A673 (cell line): Measurements from ENCODE around the gene ZBTB7B. TPM values are rescaled to one million over a fixed set of nuclear protein-coding genes. Genes with fewer than 3 reads are reported as not detected.
"Not testable (repeated sequence)": the region's sequence is repeated elsewhere in the genome, so short reads cannot be mapped to it uniquely, and the experiment has no call there.

ENCODE experiments used
- BruUV-seq: library from RNA; stranded (reverse); fragments of 400-500 nt; replicated peaks from 2 replicates; lab custom pipeline; 2021; lab: Mats Ljungman, UMichigan
- CTCF ChIA-PET: fragments of 300-600 bp; sonication (Branson Sonifier 250); formaldehyde crosslinking; loops from one replicate; lab custom pipeline; 2022; ENCODE audit warnings: antibody characterized with exemption; lab: Charles Lee
- POLR2A ChIA-PET: fragments of 300-600 bp; sonication (Branson Sonifier 250); formaldehyde crosslinking; loops from one replicate; lab custom pipeline; 2022; ENCODE audit warnings: antibody characterized with exemption; ENCODE audit not compliant: low non-redundant PET; lab: Charles Lee
- DNase-seq: peaks from one replicate; pipeline ENCODE4 v3.0.0-alpha.2; 2015; ENCODE audit warnings: low spot score
- H3K27ac ChIP-seq: fragments of 200-600 bp; sonication (generic); 2 replicates; pipeline ENCODE4 v1.5.1; 2016; ENCODE audit warnings: mixed run types, low read depth, mild to moderate bottlenecking, mixed read lengths, antibody characterized with exemption, low read length; ENCODE audit not compliant: poor library complexity, severe bottlenecking
- H3K27me3 ChIP-seq: fragments of 200-600 bp; sonication (generic); replicated peaks from 2 replicates; pipeline ENCODE4 v1.6.1; 2017; ENCODE audit warnings: mixed run types, low read depth, mild to moderate bottlenecking, mixed read lengths, antibody characterized with exemption, low read length; ENCODE audit not compliant: insufficient read depth, poor library complexity
- H3K36me3 ChIP-seq: fragments of 200-600 bp; sonication (generic); 2 replicates; pipeline ENCODE4 v1.6.1; 2016; ENCODE audit warnings: mixed run types, mild to moderate bottlenecking, mixed read lengths, antibody characterized with exemption, low read length; ENCODE audit not compliant: insufficient read depth, poor library complexity, severe bottlenecking
- H3K4me1 ChIP-seq: fragments of 200-600 bp; sonication (generic); 2 replicates; pipeline ENCODE4 v1.6.1; 2017; ENCODE audit warnings: mixed run types, mild to moderate bottlenecking, mixed read lengths, antibody characterized with exemption, low read length; ENCODE audit not compliant: insufficient read depth, poor library complexity, severe bottlenecking
- H3K4me3 ChIP-seq: fragments of 200-600 bp; sonication (generic); 2 replicates; pipeline ENCODE4 v1.5.1; 2016; ENCODE audit warnings: low read depth, mixed run types, mild to moderate bottlenecking, mixed read lengths, low read length; ENCODE audit not compliant: poor library complexity, severe bottlenecking
- H3K9me3 ChIP-seq: fragments of 200-600 bp; sonication (generic); 2 replicates; pipeline ENCODE4 v1.6.1; 2016; ENCODE audit warnings: mixed run types, low read depth, mild to moderate bottlenecking, mixed read lengths, antibody characterized with exemption, low read length; ENCODE audit not compliant: poor library complexity, severe bottlenecking
- EZH2 ChIP-seq: fragments of 200-600 bp; sonication (generic); IDR thresholded peaks from 2 replicates; pipeline ENCODE4 v1.6.1; 2017; ENCODE audit warnings: borderline replicate concordance, low read depth, mild to moderate bottlenecking, mixed read lengths, antibody characterized with exemption, low read length; ENCODE audit not compliant: poor library complexity, severe bottlenecking
- intact Hi-C: fragments of 100-400 bp; cut with micrococcal nuclease; formaldehyde crosslinking; loops from one replicate; pipeline ENCODE4 v1.10.0; 2022; ENCODE audit not compliant: unreplicated experiment
- total RNA-seq: library from RNA; stranded (reverse); gene quantifications from 2 replicates; pipeline ENCODE4 v1.2.3, GENCODE V29; 2021
- TF ChIP-seq, protein P1 (sequence below): fragments of 300-800, 200-600 bp; sonication (generic); conservative IDR thresholded peaks from 2 replicates; pipeline ENCODE4 v1.5.1; 2017; ENCODE audit warnings: low read depth, mild to moderate bottlenecking, antibody characterized with exemption, low read length, moderate library complexity, mixed read lengths

Gene ZBTB7B
- total RNA-seq, 1 experiment from 2014 or later, result 19.2 TPM

DNA sequence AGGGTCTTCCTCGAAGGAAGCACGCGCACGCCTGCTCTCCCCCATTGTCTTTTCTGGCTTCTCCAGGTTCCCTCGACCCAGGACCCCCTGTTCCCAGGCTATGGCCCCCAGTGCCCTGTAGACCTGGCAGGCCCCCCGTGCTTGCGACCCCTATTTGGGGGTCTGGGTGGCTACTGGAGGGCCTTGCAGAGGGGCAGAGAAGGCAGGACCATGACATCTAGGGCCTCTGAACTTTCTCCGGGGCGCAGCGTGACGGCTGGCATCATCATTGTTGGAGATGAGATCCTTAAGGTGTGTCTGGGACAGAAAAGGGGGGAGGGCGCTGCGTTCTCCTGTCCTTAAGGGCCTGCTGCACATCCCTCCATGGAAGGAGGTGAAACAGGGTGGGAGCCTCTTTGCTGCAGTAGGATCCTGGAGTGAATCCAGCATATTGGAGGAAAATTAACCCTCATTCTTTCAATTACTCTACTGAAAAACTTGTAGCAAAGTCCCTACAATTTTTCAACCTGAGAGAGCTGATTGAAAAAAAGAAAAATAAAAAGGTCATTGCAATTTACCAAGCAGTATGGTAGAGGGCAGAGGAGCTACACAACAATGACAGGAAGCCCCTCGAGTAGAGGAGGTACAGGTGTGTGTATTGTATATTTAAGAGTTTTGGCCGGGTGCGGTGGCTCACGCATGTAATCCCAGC lies 18.7 kb upstream of the ZBTB7B start:
- Histone ChIP-seq H3K4me1 (peaks cover 6% of the 10 kb centered on the region), H3K9me3 (no peaks in the 10 kb centered on the region), H3K36me3 (peaks cover 41% of the 10 kb centered on the region), H3K4me3 (peak overlapping the region; percentile 76), H3K27me3 (no peaks in the 10 kb centered on the region), H3K27ac (peak overlapping the region; percentile 67)
- DNase-seq, result no peak
- intact Hi-C loops, result no loop called here
- no TSS peak for BruUV-seq
- TF ChIP-seq, protein P1, sequence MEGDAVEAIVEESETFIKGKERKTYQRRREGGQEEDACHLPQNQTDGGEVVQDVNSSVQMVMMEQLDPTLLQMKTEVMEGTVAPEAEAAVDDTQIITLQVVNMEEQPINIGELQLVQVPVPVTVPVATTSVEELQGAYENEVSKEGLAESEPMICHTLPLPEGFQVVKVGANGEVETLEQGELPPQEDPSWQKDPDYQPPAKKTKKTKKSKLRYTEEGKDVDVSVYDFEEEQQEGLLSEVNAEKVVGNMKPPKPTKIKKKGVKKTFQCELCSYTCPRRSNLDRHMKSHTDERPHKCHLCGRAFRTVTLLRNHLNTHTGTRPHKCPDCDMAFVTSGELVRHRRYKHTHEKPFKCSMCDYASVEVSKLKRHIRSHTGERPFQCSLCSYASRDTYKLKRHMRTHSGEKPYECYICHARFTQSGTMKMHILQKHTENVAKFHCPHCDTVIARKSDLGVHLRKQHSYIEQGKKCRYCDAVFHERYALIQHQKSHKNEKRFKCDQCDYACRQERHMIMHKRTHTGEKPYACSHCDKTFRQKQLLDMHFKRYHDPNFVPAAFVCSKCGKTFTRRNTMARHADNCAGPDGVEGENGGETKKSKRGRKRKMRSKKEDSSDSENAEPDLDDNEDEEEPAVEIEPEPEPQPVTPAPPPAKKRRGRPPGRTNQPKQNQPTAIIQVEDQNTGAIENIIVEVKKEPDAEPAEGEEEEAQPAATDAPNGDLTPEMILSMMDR, result no peak
- no peak for TF ChIP-seq EZH2
- ChIA-PET POLR2A (interaction anchor here (0.7 kb wide), 1 partner anchor 34 kb away, joined by 4 read pairs; no protein-coding TSS in a partner anchor), CTCF (interaction anchor here (0.7 kb wide), 2 partner anchors 28 to 504 kb away, joined by 3 to 6 read pairs; partner anchors contain the start of gene PBXIP1)

DNA sequence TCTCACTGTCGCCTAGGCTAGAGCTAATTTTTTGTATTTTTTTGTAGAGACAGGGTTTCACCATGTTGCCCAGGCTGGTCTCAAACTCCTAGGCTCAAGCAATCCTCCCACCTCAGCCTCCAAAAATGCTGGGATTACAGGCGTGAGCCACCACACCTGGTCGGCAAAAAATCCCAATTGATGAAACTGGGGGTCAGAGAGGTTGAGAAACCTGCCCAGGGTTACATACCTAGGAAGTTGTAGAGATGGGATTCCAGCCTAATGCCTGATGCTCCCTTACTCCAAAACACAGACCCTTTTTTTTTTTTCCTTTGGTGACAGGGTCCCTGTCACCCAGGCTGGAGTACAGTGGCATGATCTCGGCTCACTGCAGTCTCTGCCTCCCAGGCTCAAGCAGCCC lies 15.9 kb upstream of the ZBTB7B start:
- DNase-seq, H3K9me3 ChIP-seq, H3K4me3 ChIP-seq, BruUV-seq, intact Hi-C loops, POLR2A ChIA-PET, H3K4me1 ChIP-seq, H3K27ac ChIP-seq, H3K27me3 ChIP-seq: not testable (repeated sequence)
- H3K36me3 ChIP-seq, result peaks cover 40% of the 10 kb centered on the region
- CTCF ChIA-PET, result interaction anchor here (0.6 to 1.3 kb wide), 2 partner anchors 12 to 46 kb away, joined by 5 to 7 read pairs; no protein-coding TSS in a partner anchor

DNA sequence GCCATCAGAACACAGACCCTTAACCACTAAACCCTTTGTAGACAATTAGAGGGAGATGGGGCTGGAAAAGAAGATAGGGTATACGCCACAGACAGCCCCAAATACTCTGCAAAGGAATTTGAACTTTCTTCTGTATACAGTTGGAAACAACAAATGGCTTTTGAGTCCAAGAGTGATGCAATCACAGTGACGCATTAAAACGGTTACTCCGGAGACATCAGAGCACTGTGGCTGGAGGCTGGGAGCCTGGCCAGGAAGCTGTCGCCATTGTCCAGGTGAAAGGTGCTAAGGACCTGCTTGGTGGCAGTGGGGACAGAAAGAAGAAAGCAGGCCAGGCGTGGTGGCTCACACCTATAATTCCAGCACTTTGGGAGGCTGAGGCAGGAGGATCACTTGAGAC lies 15.3 kb upstream of the ZBTB7B start:
- Histone ChIP-seq H3K36me3 (peaks cover 40% of the 10 kb centered on the region), H3K4me3 (no peak overlapping the region), H3K9me3 (no peaks in the 10 kb centered on the region), H3K27me3 (no peaks in the 10 kb centered on the region), H3K4me1 (peaks cover 4% of the 10 kb centered on the region), H3K27ac (no peak overlapping the region)
- intact Hi-C loops, result no loop called here
- POLR2A ChIA-PET, result no interaction called here
- CTCF ChIA-PET, result interaction anchor here (1.3 kb wide), 1 partner anchor 12 kb away, joined by 5 read pairs; no protein-coding TSS in a partner anchor
- no TSS peak for BruUV-seq
- TF ChIP-seq, protein P1, result no peak
- no peak for TF ChIP-seq EZH2
- DNase-seq, result no peak
